ENCODE data around the gene PRKAG2. TPM values are rescaled to one million over a fixed set of nuclear protein-coding genes. Genes with fewer than 3 reads are reported as not detected.

PRKAG2 gene
- polyA plus RNA-seq, 1 of the 3 experiments (the other 2 are of a cell fraction): 51.6 TPM

GRCh38 chr7:151920488-151920887 is 43.6 kb upstream of the PRKAG2 start:
- Histone ChIP-seq H3K9me3 (no peaks in the 10 kb centered on the region), H3K79me2 (ENCODE audit: insufficient read depth) (no peaks in the 10 kb centered on the region), H3K9ac (no peak overlapping the region), H3F3A (replicated peaks; ENCODE audit: insufficient read depth) (no peaks in the 10 kb centered on the region), H2AFZ (ENCODE audit: low read depth) (no peak overlapping the region), H3K9me2 (no peaks in the 10 kb centered on the region), H3K36me3 (replicated peaks in 1 of 2; ENCODE audit: control insufficient read depth in 1 of 2, insufficient read depth in 2 of 2, low read length in 1 of 2) (no peaks in the 10 kb centered on the region), H4K20me1 (ENCODE audit: insufficient read depth) (no peaks in the 10 kb centered on the region), H3K27ac (ENCODE audit: low read depth in 2 of 2, low read length in 1 of 2) (no peak overlapping the region), H3K4me1 (ENCODE audit: control insufficient read depth in 1 of 2, insufficient read depth in 2 of 2, low read depth in 1 of 2, low read length in 1 of 2) (peaks cover 0 to 1% of the 10 kb centered on the region in 2 experiments; a peak in 1 of 4 replicates), H3K4me3 (ENCODE audit: low read depth in 2 of 2, low read length in 1 of 2) (no peak overlapping the region), H3K27me3 (ENCODE audit: insufficient read depth) (peaks cover 28% of the 10 kb centered on the region), H3K4me2 (no peak overlapping the region)
- CTCF ChIA-PET: interaction anchor here (0.6 to 1.2 kb wide), 3 partner anchors 9 to 137 kb away, joined by 3 read pairs; no protein-coding TSS in a partner anchor
- DNase-seq: no peak
- WGBS (ENCODE audit: low lambda C conversion rate): 100% methylated on average over 1 of the region's 1 CpG
- TF ChIP-seq CHD2 (IDR thresholded peaks at IDR 0.05; ENCODE audit: low read length, partially characterized antibody) (no peak), PBX3 (IDR thresholded peaks at IDR 0.05) (no peak), GABPA (IDR thresholded peaks at IDR 0.05; ENCODE audit: low read depth) (no peak), NRF1 (IDR thresholded peaks at IDR 0.05; ENCODE audit: low read depth, low read length) (no peak), EP300 (IDR thresholded peaks at IDR 0.05; ENCODE audit: borderline replicate concordance in 1 of 2, low read depth in 1 of 2, low read length in 1 of 2) (no peak), MXI1 (IDR thresholded peaks at IDR 0.05; ENCODE audit: low read depth, low read length) (no peak), YY1 (IDR thresholded peaks at IDR 0.05; ENCODE audit: low read depth) (no peak), ZBTB33 (IDR thresholded peaks at IDR 0.05; ENCODE audit: borderline replicate concordance, low read depth) (no peak), FOXM1 (IDR thresholded peaks at IDR 0.05; ENCODE audit: low read depth) (no peak), RFX5 (IDR thresholded peaks at IDR 0.05; ENCODE audit: low read length) (no peak), FOXJ3 (CRISPR knock-in tag; IDR thresholded peaks at IDR 0.05) (no peak), GATA2 (CRISPR knock-in tag; IDR thresholded peaks at IDR 0.05) (no peak), TCF12 (IDR thresholded peaks at IDR 0.05) (no peak), IRF3 (IDR thresholded peaks at IDR 0.05; ENCODE audit: low read depth, low read length) (no peak), POLR2AphosphoS5 (IDR thresholded peaks at IDR 0.05; ENCODE audit: low read depth, low read length) (no peak), USF1 (IDR thresholded peaks at IDR 0.05; ENCODE audit: borderline replicate concordance, low read depth) (no peak)
- POLR2A ChIA-PET: no interaction called here
